ENCODE measurements around the gene PLA2G4E. TPM values are rescaled to one million over a fixed set of nuclear protein-coding genes. Genes with fewer than 3 reads are reported as not detected.

The PLA2G4E gene
- total RNA-seq, 1 experiment from 2014 or later = not detected

DNA sequence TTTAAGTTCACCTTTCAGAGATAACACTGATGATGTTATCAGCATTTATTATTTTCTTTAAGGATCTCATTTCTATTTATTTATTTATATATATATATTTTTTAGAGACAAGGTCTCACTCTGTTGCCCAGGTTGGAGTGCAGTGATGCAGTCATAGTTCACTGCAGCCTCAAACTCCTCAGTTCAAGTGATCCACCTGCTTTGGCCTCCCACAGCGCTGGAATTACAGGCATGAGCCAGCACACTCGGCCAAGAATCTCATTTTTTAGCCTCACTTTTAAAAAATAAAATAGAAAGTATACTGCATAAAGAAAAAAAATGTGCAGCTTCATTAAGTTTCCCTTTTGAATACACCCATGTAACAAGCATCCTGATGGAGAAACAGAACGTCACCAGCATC, 37.9 kb upstream of the PLA2G4E start:
- no peak overlapping the region for H3K27ac ChIP-seq (ENCODE audit: low read depth, low read length)
- no peaks in the 10 kb centered on the region for H3K79me2 ChIP-seq (ENCODE audit: insufficient read depth, low read length)
- H3K9me2 ChIP-seq (ENCODE audit: insufficient read depth) = no peaks in the 10 kb centered on the region
- DNase-seq (ENCODE audit: low read depth, low spot score) (no peak), ATAC-seq (no peak)
- no peak overlapping the region for H3K9ac ChIP-seq (ENCODE audit: low read length)
- H3K36me3 ChIP-seq (ENCODE audit: control insufficient read depth in 1 of 2, insufficient read depth in 2 of 2, low read length in 2 of 2) = no peaks in the 10 kb centered on the region
- intact Hi-C loops (cut with micrococcal nuclease) = loop anchor here (1.0 to 5.0 kb wide), 2 partner anchors 69 to 86 kb away; partner anchors contain the start of gene EHD4
- BruUV-seq (replicated peaks) = no TSS peak
- H3K4me1 ChIP-seq (ENCODE audit: control insufficient read depth in 1 of 2, insufficient read depth in 2 of 2, low read length in 2 of 2) = peaks cover 8 to 26% of the 10 kb centered on the region in 2 experiments
- H3K27me3 ChIP-seq (ENCODE audit: insufficient read depth, low read length) = no peaks in the 10 kb centered on the region
- H3K9me3 ChIP-seq (ENCODE audit: control insufficient read depth in 1 of 2, insufficient read depth in 1 of 2, low read depth in 1 of 2, low read length in 2 of 2) = no peaks in the 10 kb centered on the region
- RAD21 ChIA-PET (ENCODE audit: low non-redundant PET in 1 of 2, low total read pairs in 2 of 2, uncharacterized antibody in 2 of 2, unreplicated experiment in 2 of 2) = no interaction called here
- CTCF ChIA-PET = no interaction called here
- TF ChIP-seq, protein P1, sequence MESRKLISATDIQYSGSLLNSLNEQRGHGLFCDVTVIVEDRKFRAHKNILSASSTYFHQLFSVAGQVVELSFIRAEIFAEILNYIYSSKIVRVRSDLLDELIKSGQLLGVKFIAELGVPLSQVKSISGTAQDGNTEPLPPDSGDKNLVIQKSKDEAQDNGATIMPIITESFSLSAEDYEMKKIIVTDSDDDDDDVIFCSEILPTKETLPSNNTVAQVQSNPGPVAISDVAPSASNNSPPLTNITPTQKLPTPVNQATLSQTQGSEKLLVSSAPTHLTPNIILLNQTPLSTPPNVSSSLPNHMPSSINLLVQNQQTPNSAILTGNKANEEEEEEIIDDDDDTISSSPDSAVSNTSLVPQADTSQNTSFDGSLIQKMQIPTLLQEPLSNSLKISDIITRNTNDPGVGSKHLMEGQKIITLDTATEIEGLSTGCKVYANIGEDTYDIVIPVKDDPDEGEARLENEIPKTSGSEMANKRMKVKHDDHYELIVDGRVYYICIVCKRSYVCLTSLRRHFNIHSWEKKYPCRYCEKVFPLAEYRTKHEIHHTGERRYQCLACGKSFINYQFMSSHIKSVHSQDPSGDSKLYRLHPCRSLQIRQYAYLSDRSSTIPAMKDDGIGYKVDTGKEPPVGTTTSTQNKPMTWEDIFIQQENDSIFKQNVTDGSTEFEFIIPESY (IDR thresholded peaks at IDR 0.05; ENCODE audit: extremely low read depth, insufficient replicate concordance, low read length) = no peak
- no peak for TF ChIP-seq EGR1 (IDR thresholded peaks at IDR 0.05; ENCODE audit: low read depth)
- no peak for TF ChIP-seq SIN3A (IDR thresholded peaks at IDR 0.05; ENCODE audit: low read depth)
- TF ChIP-seq POLR2AphosphoS5 (IDR thresholded peaks at IDR 0.05; ENCODE audit: low read depth, low read length) = no peak
- TF ChIP-seq SP1 (IDR thresholded peaks at IDR 0.05; ENCODE audit: low read depth) = no peak
- TF ChIP-seq, protein P2, sequence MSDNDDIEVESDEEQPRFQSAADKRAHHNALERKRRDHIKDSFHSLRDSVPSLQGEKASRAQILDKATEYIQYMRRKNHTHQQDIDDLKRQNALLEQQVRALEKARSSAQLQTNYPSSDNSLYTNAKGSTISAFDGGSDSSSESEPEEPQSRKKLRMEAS (IDR thresholded peaks at IDR 0.05) = no peak
- no peak for TF ChIP-seq ELF1 (IDR thresholded peaks at IDR 0.05; ENCODE audit: borderline replicate concordance, low read depth)
- TF ChIP-seq SRF (IDR thresholded peaks at IDR 0.05; ENCODE audit: low read depth) = no peak
- TF ChIP-seq, protein P3, sequence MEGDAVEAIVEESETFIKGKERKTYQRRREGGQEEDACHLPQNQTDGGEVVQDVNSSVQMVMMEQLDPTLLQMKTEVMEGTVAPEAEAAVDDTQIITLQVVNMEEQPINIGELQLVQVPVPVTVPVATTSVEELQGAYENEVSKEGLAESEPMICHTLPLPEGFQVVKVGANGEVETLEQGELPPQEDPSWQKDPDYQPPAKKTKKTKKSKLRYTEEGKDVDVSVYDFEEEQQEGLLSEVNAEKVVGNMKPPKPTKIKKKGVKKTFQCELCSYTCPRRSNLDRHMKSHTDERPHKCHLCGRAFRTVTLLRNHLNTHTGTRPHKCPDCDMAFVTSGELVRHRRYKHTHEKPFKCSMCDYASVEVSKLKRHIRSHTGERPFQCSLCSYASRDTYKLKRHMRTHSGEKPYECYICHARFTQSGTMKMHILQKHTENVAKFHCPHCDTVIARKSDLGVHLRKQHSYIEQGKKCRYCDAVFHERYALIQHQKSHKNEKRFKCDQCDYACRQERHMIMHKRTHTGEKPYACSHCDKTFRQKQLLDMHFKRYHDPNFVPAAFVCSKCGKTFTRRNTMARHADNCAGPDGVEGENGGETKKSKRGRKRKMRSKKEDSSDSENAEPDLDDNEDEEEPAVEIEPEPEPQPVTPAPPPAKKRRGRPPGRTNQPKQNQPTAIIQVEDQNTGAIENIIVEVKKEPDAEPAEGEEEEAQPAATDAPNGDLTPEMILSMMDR (IDR thresholded peaks at IDR 0.05 in 2 of 3, conservative IDR thresholded peaks at IDR 0.05 in 1 of 3; ENCODE audit: borderline replicate concordance in 1 of 3, insufficient read depth in 1 of 3, low read depth in 2 of 3, low read length in 2 of 3) = no peak
- POLR2A ChIA-PET = no interaction called here
- H3K4me2 ChIP-seq (ENCODE audit: low read length) = no peak overlapping the region
- H2AFZ ChIP-seq (ENCODE audit: low read depth, low read length, poor library complexity, severe bottlenecking) = no peak overlapping the region
- no peaks in the 10 kb centered on the region for H4K20me1 ChIP-seq (ENCODE audit: insufficient read depth)
- no peak overlapping the region for H3K4me3 ChIP-seq (replicated peaks in 1 of 2; ENCODE audit: low read depth in 1 of 2, low read length in 2 of 2)

Measured in HCT116 (cell line).